ENCODE results near the gene NEB. TPM values are rescaled to one million over a fixed set of nuclear protein-coding genes. Genes with fewer than 3 reads are reported as not detected.

NEB gene
- total and polyA plus RNA-seq, 2 of the 4 experiments (the other 2 are of a cell fraction), result under 0.01 TPM; not detected in 1

DNA sequence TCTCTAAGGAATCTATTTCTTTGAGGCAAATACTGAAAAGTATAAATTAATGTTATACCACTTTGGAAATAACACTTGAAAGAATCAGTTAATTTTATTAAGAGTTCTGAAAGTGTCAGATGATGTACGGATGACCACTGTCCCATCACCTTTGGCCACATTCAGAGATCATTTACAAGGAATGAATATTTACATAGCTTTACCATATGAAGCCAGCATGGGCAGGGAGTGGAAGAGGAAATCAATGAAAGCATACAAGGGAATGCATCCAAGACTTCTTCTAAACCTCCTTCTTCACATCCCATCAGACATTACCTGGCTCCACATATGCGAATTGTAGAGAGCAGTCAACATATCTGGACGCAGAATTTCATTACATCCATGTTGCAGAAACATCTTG lies 201.1 kb downstream of the NEB start:
- H3K9me1 ChIP-seq (ENCODE audit: insufficient read depth, low read length), result no peaks in the 10 kb centered on the region
- H3K23ac ChIP-seq (ENCODE audit: low read depth, low read length), result no peak overlapping the region
- H2BK20ac ChIP-seq (ENCODE audit: low read depth, low read length), result no peak overlapping the region
- no peaks in the 10 kb centered on the region for H3K79me1 ChIP-seq (ENCODE audit: low read depth in 1 of 2, low read length in 2 of 2)
- no peaks in the 10 kb centered on the region for H3K9me3 ChIP-seq (ENCODE audit: control insufficient read depth, insufficient read depth, low read length)
- no TSS peak for BruUV-seq (replicated peaks)
- no peak overlapping the region for H3K27ac ChIP-seq (ENCODE audit: insufficient read depth, low read length)
- no peak overlapping the region for H2BK15ac ChIP-seq (ENCODE audit: low read depth, low read length)
- H2AK9ac ChIP-seq (replicated peaks; ENCODE audit: low read depth, low read length, poor library complexity), result no peak overlapping the region
- H3K4ac ChIP-seq (ENCODE audit: low read depth, low read length), result no peak overlapping the region
- H3K14ac ChIP-seq (replicated peaks; ENCODE audit: low read depth, low read length), result no peak overlapping the region
- no peak for ATAC-seq (ENCODE audit: low read depth)
- WGBS, 2 experiments (ENCODE audit: extremely low coverage in 2 of 2, insufficient read length in 1 of 2), result no CpG with 5 or more reads among the region's 3 CpGs
- no peaks in the 10 kb centered on the region for H3K36me3 ChIP-seq (ENCODE audit: control insufficient read depth, insufficient read depth, low read length)
- H3K56ac ChIP-seq (ENCODE audit: extremely low read depth, insufficient read depth, low read length), result no peak overlapping the region
- H4K91ac ChIP-seq (ENCODE audit: insufficient read depth, low read depth, low read length), result no peak overlapping the region
- ChIA-PET POLR2A (ENCODE audit: unreplicated experiment) (no interaction called here), CTCF (no interaction called here)
- DNase-seq, result no peak
- no peaks in the 10 kb centered on the region for H3K4me1 ChIP-seq (ENCODE audit: control insufficient read depth, insufficient read depth, low read length)
- H2BK5ac ChIP-seq (ENCODE audit: low read depth, low read length, poor library complexity, severe bottlenecking), result no peak overlapping the region
- TF ChIP-seq FOS (IDR thresholded peaks at IDR 0.05; ENCODE audit: low read depth, low read length) (no peak), MAZ (IDR thresholded peaks at IDR 0.05; ENCODE audit: borderline replicate concordance, low read depth, low read length) (no peak), POLR2A (IDR thresholded peaks at IDR 0.05; ENCODE audit: low read depth, low read length) (no peak), CHD1 (IDR thresholded peaks at IDR 0.05; ENCODE audit: low read depth, low read length) (no peak), BHLHE40 (IDR thresholded peaks at IDR 0.05; ENCODE audit: low read depth, low read length) (no peak), RFX5 (IDR thresholded peaks at IDR 0.05; ENCODE audit: low read depth, low read length) (no peak), MXI1 (IDR thresholded peaks at IDR 0.05; ENCODE audit: borderline replicate concordance, low read depth, low read length) (no peak), NFE2L2 (IDR thresholded peaks at IDR 0.05; ENCODE audit: low read depth, low read length) (no peak)
- TF ChIP-seq, protein P1, sequence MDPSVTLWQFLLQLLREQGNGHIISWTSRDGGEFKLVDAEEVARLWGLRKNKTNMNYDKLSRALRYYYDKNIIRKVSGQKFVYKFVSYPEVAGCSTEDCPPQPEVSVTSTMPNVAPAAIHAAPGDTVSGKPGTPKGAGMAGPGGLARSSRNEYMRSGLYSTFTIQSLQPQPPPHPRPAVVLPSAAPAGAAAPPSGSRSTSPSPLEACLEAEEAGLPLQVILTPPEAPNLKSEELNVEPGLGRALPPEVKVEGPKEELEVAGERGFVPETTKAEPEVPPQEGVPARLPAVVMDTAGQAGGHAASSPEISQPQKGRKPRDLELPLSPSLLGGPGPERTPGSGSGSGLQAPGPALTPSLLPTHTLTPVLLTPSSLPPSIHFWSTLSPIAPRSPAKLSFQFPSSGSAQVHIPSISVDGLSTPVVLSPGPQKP (IDR thresholded peaks at IDR 0.05; ENCODE audit: borderline replicate concordance, low read depth, low read length), result no peak
- TF ChIP-seq, protein P2, sequence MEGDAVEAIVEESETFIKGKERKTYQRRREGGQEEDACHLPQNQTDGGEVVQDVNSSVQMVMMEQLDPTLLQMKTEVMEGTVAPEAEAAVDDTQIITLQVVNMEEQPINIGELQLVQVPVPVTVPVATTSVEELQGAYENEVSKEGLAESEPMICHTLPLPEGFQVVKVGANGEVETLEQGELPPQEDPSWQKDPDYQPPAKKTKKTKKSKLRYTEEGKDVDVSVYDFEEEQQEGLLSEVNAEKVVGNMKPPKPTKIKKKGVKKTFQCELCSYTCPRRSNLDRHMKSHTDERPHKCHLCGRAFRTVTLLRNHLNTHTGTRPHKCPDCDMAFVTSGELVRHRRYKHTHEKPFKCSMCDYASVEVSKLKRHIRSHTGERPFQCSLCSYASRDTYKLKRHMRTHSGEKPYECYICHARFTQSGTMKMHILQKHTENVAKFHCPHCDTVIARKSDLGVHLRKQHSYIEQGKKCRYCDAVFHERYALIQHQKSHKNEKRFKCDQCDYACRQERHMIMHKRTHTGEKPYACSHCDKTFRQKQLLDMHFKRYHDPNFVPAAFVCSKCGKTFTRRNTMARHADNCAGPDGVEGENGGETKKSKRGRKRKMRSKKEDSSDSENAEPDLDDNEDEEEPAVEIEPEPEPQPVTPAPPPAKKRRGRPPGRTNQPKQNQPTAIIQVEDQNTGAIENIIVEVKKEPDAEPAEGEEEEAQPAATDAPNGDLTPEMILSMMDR (conservative IDR thresholded peaks at IDR 0.05; ENCODE audit: low read depth, low read length), result no peak
- no peak overlapping the region for H4K8ac ChIP-seq (ENCODE audit: low read depth in 2 of 2, low read length in 2 of 2)
- H3K4me3 ChIP-seq (ENCODE audit: insufficient read depth, low read depth, low read length), result no peak overlapping the region
- no peak overlapping the region for H3K9ac ChIP-seq (ENCODE audit: low read depth, low read length)
- H3K27me3 ChIP-seq (ENCODE audit: control insufficient read depth, insufficient read depth, low read length), result no peaks in the 10 kb centered on the region
- no peak overlapping the region for H4K5ac ChIP-seq (ENCODE audit: low read depth, low read length)
- H2BK120ac ChIP-seq (ENCODE audit: low read depth, low read length), result no peak overlapping the region
- dilution Hi-C loops (cut with HindIII; ENCODE audit: low sequenced_read_pairs, unreplicated experiment) (no loop called here), intact Hi-C loops (cut with micrococcal nuclease) (no loop called here), in situ Hi-C loops (cut with MboI; ENCODE audit: low sequenced_read_pairs) (no loop called here)
- no peak overlapping the region for H2AK5ac ChIP-seq (ENCODE audit: low read depth, low read length)
- H4K20me1 ChIP-seq (ENCODE audit: insufficient read depth, low read length), result no peaks in the 10 kb centered on the region
- no peak overlapping the region for H2AFZ ChIP-seq (replicated peaks; ENCODE audit: low read length, poor library complexity)
- no peak overlapping the region for H3K18ac ChIP-seq (ENCODE audit: low read depth, low read length)
- no peak overlapping the region for H3K4me2 ChIP-seq (ENCODE audit: low read depth, low read length)

Measured in IMR-90 (cell line).